GM12878 (cell line): Measurements from ENCODE around the gene ADAMTS17. TPM values are rescaled to one million over a fixed set of nuclear protein-coding genes. Genes with fewer than 3 reads are reported as not detected.

ENCODE experiments used
- ATAC-seq: fragments of 200-7000 bp; cut with Tn5 transposase; 3 replicates; pipeline ENCODE4 v1.9.1; 2020; ENCODE audit warnings: mild to moderate bottlenecking, moderate library complexity
- BruUV-seq: library from RNA; stranded (reverse); fragments of 400-500 nt; replicated peaks from 2 replicates; lab custom pipeline; 2021; lab: Mats Ljungman, UMichigan
- CTCF ChIA-PET: fragments of 300-600 bp; sonication (Branson Sonifier 250); formaldehyde crosslinking; extraction: SDS; loops from one replicate; lab custom pipeline; 2021; ENCODE audit warnings: inconsistent platforms; lab: Yijun Ruan, JAX
- POLR2A ChIA-PET: fragments of 350-600 bp; formaldehyde crosslinking; extraction: SDS; loops from one replicate; lab custom pipeline; 2021; ENCODE audit warnings: inconsistent platforms; lab: Charles Lee
- RAD21 ChIA-PET: fragments of 300-600 bp; sonication (Branson Sonifier 250); formaldehyde crosslinking; loops from one replicate; lab custom pipeline; 2023; ENCODE audit warnings: antibody characterized with exemption; ENCODE audit not compliant: unreplicated experiment; lab: Charles Lee
- SMC1A ChIA-PET: fragments of 300-600 bp; sonication (Branson Sonifier 250); formaldehyde crosslinking; loops from one replicate; lab custom pipeline; 2023; ENCODE audit not compliant: unreplicated experiment, uncharacterized antibody; lab: Charles Lee
- DNase-seq: peaks from one replicate; pipeline ENCODE4 v3.0.0-alpha.2; 2011; ENCODE audit warnings: low read depth, low spot score
- FAIRE-seq: peaks from 3 replicates; lab custom pipeline; 2011; peaks lifted over from hg19 to GRCh38; lab: Jason Lieb, UNC
- H2AFZ ChIP-seq: 2 replicates; pipeline ENCODE4 v1.6.0; 2011; ENCODE audit warnings: low read depth, low read length, control low read depth; ENCODE audit not compliant: control insufficient read depth
- H3K27ac ChIP-seq: 2 replicates; pipeline ENCODE4 v1.5.1; 2011; ENCODE audit warnings: control low read depth; ENCODE audit not compliant: control insufficient read depth, insufficient read depth
- H3K27me3 ChIP-seq, 2 experiments: replicated peaks in 1 of 2; 2 replicates each; pipeline versions ENCODE4 v1.6.0 to v1.6.1; 2011; ENCODE audit warnings: low read length in 1 of 2; ENCODE audit not compliant: control insufficient read depth in 2 of 2, insufficient read depth in 2 of 2
- H3K36me3 ChIP-seq, 2 experiments: 2 replicates each; pipeline ENCODE4 v1.5.1; 2011; ENCODE audit warnings: low read length in 1 of 2; ENCODE audit not compliant: control insufficient read depth in 2 of 2, insufficient read depth in 2 of 2
- H3K4me1 ChIP-seq: 2 replicates; pipeline ENCODE4 v1.6.1; 2011; ENCODE audit warnings: mild to moderate bottlenecking, low read length, moderate library complexity, mixed read lengths; ENCODE audit not compliant: control insufficient read depth, insufficient read depth
- H3K4me2 ChIP-seq: 2 replicates; pipeline ENCODE4 v1.6.0; 2011; ENCODE audit warnings: control low read depth; ENCODE audit not compliant: control insufficient read depth, insufficient read depth
- H3K4me3 ChIP-seq: fragments of 200-600 bp; sonication (generic); 2 replicates; pipeline ENCODE4 v1.5.1; 2016
- H3K79me2 ChIP-seq: 2 replicates; pipeline ENCODE4 v1.6.0; 2011; ENCODE audit warnings: low read length; ENCODE audit not compliant: control insufficient read depth, insufficient read depth
- H3K9ac ChIP-seq: 2 replicates; pipeline ENCODE4 v1.8.0; 2011; ENCODE audit warnings: low read length, control low read depth, mixed read lengths; ENCODE audit not compliant: control insufficient read depth, insufficient read depth
- H3K9me3 ChIP-seq: replicated peaks from 3 replicates; pipeline ENCODE4 v1.5.1; 2011; ENCODE audit warnings: mild to moderate bottlenecking, low read length; ENCODE audit not compliant: control insufficient read depth, insufficient read depth
- H4K20me1 ChIP-seq: 2 replicates; pipeline ENCODE4 v1.6.0; 2011; ENCODE audit not compliant: control insufficient read depth, insufficient read depth
- BCL3 ChIP-seq: IDR thresholded peaks from 2 replicates; pipeline ENCODE4 v1.6.1; 2011; ENCODE audit warnings: borderline replicate concordance, low read depth, mild to moderate bottlenecking, moderate library complexity, low read length; ENCODE audit not compliant: insufficient read depth, poor library complexity, severe bottlenecking
- E2F8 ChIP-seq: fragments of 450-650 bp; IDR thresholded peaks from 2 replicates; pipeline ENCODE4 v1.6.1; 2018; ENCODE audit warnings: mild to moderate bottlenecking, low read depth, moderate library complexity; ENCODE audit not compliant: partially characterized antibody
- FOXM1 ChIP-seq: IDR thresholded peaks from 2 replicates; pipeline ENCODE4 v1.6.1; 2012; ENCODE audit warnings: low read depth, mild to moderate bottlenecking, inconsistent platforms, low read length, moderate library complexity
- HDAC6 ChIP-seq: fragments of 200-600 bp; sonication (generic); IDR thresholded peaks from one replicate; pipeline ENCODE4 v1.8.0; 2017; ENCODE audit warnings: antibody characterized with exemption; ENCODE audit not compliant: unreplicated experiment
- LARP7 ChIP-seq: fragments of 450-650 bp; IDR thresholded peaks from 2 replicates; pipeline ENCODE4 v1.6.1; 2017; ENCODE audit warnings: mild to moderate bottlenecking
- MTA2 ChIP-seq: fragments of 450-650 bp; IDR thresholded peaks from 2 replicates; pipeline ENCODE4 v1.6.1; 2016; ENCODE audit warnings: low read depth, mild to moderate bottlenecking, moderate library complexity
- NFYB ChIP-seq: IDR thresholded peaks from 2 replicates; pipeline ENCODE4 v1.6.1; 2011; ENCODE audit warnings: low read depth, mild to moderate bottlenecking, low read length, improper control_type of control experiment, moderate library complexity; ENCODE audit not compliant: insufficient read depth
- RFX5 ChIP-seq: IDR thresholded peaks from 2 replicates; pipeline ENCODE4 v1.6.1; 2011; ENCODE audit warnings: low read depth, low read length, improper control_type of control experiment
- SKIL ChIP-seq: fragments of 450-650 bp; IDR thresholded peaks from 2 replicates; pipeline ENCODE4 v1.6.1; 2017; ENCODE audit warnings: mild to moderate bottlenecking, low read depth, inconsistent platforms; ENCODE audit not compliant: poor library complexity, severe bottlenecking
- WGBS: methylation state at CpG from one replicate; pipeline ENCODE4 v1.1.6; 2016; ENCODE audit warnings: low lambda C conversion rate; ENCODE audit not compliant: insufficient replicate concordance, insufficient coverage; ENCODE audit errors: missing lambda C conversion rate; 5-methylcytosine and 5-hydroxymethylcytosine counted together
- in situ Hi-C: fragments of 300-500 bp; cut with MboI; formaldehyde crosslinking; loops from 9 replicates; pipeline ENCODE4 v1.14.3; 2018; ENCODE audit warnings: mixed read lengths
- intact Hi-C: fragments of 100-400 bp; cut with micrococcal nuclease; formaldehyde crosslinking; loops from one replicate; pipeline ENCODE4 v1.14.2; 2022; ENCODE audit not compliant: unreplicated experiment
- polyA plus RNA-seq, 11 experiments: library from polyadenylated mRNA; depleted of rRNA in 4 of 11; unstranded in 6 of 11; stranded (reverse) in 5 of 11; fragments of >200 nt; fragmentation: Nextera tagmentation in 4 of 11; fragmentation: Illumina TruSeq in 1 of 11; extraction: Ambion mirVana in 4 of 11; extraction: Trizol in 1 of 11; gene quantifications; 1 replicate in 1 of 11; 2 replicates in 10 of 11; pipeline versions ENCODE4 v1.2.1 to v1.2.3, GENCODE V29; 2011 to 2016; ENCODE audit warnings: inconsistent platforms in 2 of 11, missing spikeins in 2 of 11, low read depth in 1 of 11
- total RNA-seq, 4 experiments: library from RNA; depleted of rRNA in 3 of 4; stranded (reverse); fragments of >200 nt in 3 of 4; fragmentation: Illumina TruSeq in 1 of 4; extraction: Trizol in 1 of 4; gene quantifications; 2 replicates each; pipeline versions ENCODE4 v1.2.1 to v1.2.3, GENCODE V29; 2013 to 2021

Gene ADAMTS17
- total and polyA plus RNA-seq, 10 of the 15 experiments (the other 5 are each of a cell fraction or from before 2014, with no cell fraction given): 0.04 to 0.50 (median 0.10) TPM; not detected in 4

GRCh38 chr15:100308608-100309007, 33.2 kb downstream of the ADAMTS17 start:
- intact Hi-C loops (no loop called here), in situ Hi-C loops (no loop called here)
- FAIRE-seq (no peak), ATAC-seq (no peak), DNase-seq (no peak)
- H3K27ac ChIP-seq: no peak overlapping the region
- H3K9ac ChIP-seq: no peak overlapping the region
- no peaks in the 10 kb centered on the region for H3K27me3 ChIP-seq
- no peaks in the 10 kb centered on the region for H3K36me3 ChIP-seq
- 38% methylated on average over 4 of the region's 4 CpGs for WGBS
- TF ChIP-seq HDAC6 (no peak), SKIL (no peak), MTA2 (no peak), FOXM1 (no peak), LARP7 (no peak), NFYB (no peak), RFX5 (no peak), E2F8 (no peak), BCL3 (no peak)
- CTCF ChIA-PET: interaction anchor here (0.8 kb wide), 1 partner anchor 32 kb away, joined by 3 read pairs; no protein-coding TSS in a partner anchor
- H3K9me3 ChIP-seq: no peaks in the 10 kb centered on the region; the same call in 2 of the 3 replicates
- H2AFZ ChIP-seq: no peak overlapping the region
- POLR2A ChIA-PET: no interaction called here
- no peaks in the 10 kb centered on the region for H3K79me2 ChIP-seq
- H3K4me2 ChIP-seq: no peak overlapping the region
- no peaks in the 10 kb centered on the region for H4K20me1 ChIP-seq
- H3K4me1 ChIP-seq: no peaks in the 10 kb centered on the region
- no TSS peak for BruUV-seq
- RAD21 ChIA-PET: no interaction called here
- SMC1A ChIA-PET: no interaction called here
- no peak overlapping the region for H3K4me3 ChIP-seq
